PC-3 (cell line): ENCODE data around the gene PKP1.

ENCODE experiments used
- CTCF ChIP-seq: fragments of 300-600 bp; sonication (generic); conservative IDR thresholded peaks from 2 replicates; pipeline ENCODE4 v1.5.1; 2017; ENCODE audit warnings: antibody characterized with exemption, low read depth, mild to moderate bottlenecking, low read length
- EZH2 ChIP-seq: fragments of 300-600 bp; sonication (generic); IDR thresholded peaks from one replicate; pipeline ENCODE4 v1.6.1; 2017; ENCODE audit warnings: antibody characterized with exemption, mild to moderate bottlenecking, low read length; ENCODE audit not compliant: unreplicated experiment

DNA sequence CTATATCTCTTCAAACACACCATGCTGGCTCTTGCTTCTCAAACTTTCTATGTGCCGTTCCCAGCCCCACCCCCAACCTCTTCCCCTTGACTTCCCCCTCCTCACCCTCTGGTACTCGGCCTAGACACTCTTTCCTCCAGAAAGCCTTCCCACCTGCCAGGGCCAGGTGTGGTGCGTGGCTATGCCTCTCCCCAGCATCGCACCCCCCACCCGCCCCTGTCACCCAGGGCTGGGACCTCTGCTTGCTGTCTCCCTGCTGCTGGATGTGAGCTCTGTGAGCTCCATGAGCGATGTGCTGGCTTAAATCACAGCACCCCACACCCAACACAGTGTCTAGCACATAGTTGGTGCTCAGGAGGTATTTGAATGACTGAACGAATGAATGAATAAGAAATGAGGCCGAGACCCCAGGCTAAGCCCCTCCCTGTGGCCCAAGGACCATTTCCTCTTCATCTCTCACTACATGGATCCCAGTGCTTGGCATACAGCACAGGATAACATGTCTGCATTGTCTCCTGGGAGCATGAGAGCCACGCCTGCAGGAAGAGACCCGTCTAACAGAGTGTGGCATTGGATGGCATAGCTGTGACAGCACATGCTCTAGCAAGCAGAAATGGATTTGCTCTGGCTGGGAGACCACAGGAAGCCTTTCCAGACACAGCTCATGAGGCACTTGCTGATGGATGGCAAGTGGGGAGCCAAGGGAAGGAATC is 74.5 kb downstream of the PKP1 start:
- TF ChIP-seq CTCF (no peak), EZH2 (no peak)
